K562 (cell line): Measurements from ENCODE around the gene MMGT1. TPM values are rescaled to one million over a fixed set of nuclear protein-coding genes. Genes with fewer than 3 reads are reported as not detected.

Experiments used
- ARNT ChIP-seq, 2 experiments: fragments of 450-650 bp; IDR thresholded peaks; 2 replicates each; pipeline ENCODE4 v1.6.1; 2016; ENCODE audit warnings: mild to moderate bottlenecking in 1 of 2
- ATF3 ChIP-seq, 2 experiments: fragments of 450-650 bp in 1 of 2; sonication (generic) in 1 of 2; formaldehyde crosslinking in 1 of 2; IDR thresholded peaks in 1 of 2; conservative IDR thresholded peaks in 1 of 2; 2 replicates each; pipeline versions ENCODE4 v1.6.1 to v1.8.1; 2016 to 2023; ENCODE audit warnings: mild to moderate bottlenecking in 2 of 2, moderate library complexity in 2 of 2, inconsistent platforms in 1 of 2, missing genetic modification reagents in 1 of 2
- CBX1 ChIP-seq: sonication (generic); IDR thresholded peaks from 2 replicates; pipeline ENCODE4 v1.6.1; 2016; ENCODE audit warnings: antibody characterized with exemption, low read depth, mild to moderate bottlenecking
- CC2D1A ChIP-seq: fragments of 450-650 bp; IDR thresholded peaks from 2 replicates; pipeline ENCODE4 v1.6.1; 2017; ENCODE audit warnings: mild to moderate bottlenecking
- DMBX1 ChIP-seq: fragments of 250-450 bp; sonication (Bioruptor Pico); IDR thresholded peaks from 2 replicates; pipeline ENCODE4 v1.8.0; 2022; ENCODE audit warnings: inconsistent platforms, mild to moderate bottlenecking, moderate library complexity, borderline replicate concordance
- EP300 ChIP-seq: IDR thresholded peaks from 2 replicates; pipeline ENCODE4 v1.6.1; 2012; ENCODE audit warnings: low read length, improper control_type of control experiment
- HDAC1 ChIP-seq, 2 experiments: fragments of 450-650 bp; IDR thresholded peaks; 2 replicates each; pipeline ENCODE4 v1.6.1; 2016 to 2017; ENCODE audit warnings: inconsistent platforms in 1 of 2, mild to moderate bottlenecking in 1 of 2, moderate library complexity in 1 of 2
- ILK ChIP-seq: fragments of 450-650 bp; IDR thresholded peaks from 2 replicates; pipeline ENCODE4 v1.6.1; 2016; ENCODE audit warnings: missing genetic modification characterization, low read depth, mild to moderate bottlenecking, missing compliant biosample characterization, moderate library complexity, borderline replicate concordance
- KLF1 ChIP-seq: fragments of 450-650 bp; IDR thresholded peaks from 2 replicates; pipeline ENCODE4 v1.6.1; 2016; ENCODE audit warnings: missing genetic modification characterization, missing compliant biosample characterization
- LEF1 ChIP-seq: fragments of 450-650 bp; IDR thresholded peaks from 2 replicates; pipeline ENCODE4 v1.6.1; 2016; ENCODE audit warnings: mild to moderate bottlenecking
- MAFF ChIP-seq: IDR thresholded peaks from 2 replicates; pipeline ENCODE4 v1.6.1; 2012; ENCODE audit warnings: low read length, improper control_type of control experiment
- MTA1 ChIP-seq: fragments of 450-650 bp; IDR thresholded peaks from 2 replicates; pipeline ENCODE4 v1.6.1; 2017; ENCODE audit warnings: borderline replicate concordance
- NCOA1 ChIP-seq: fragments of 450-650 bp; IDR thresholded peaks from 2 replicates; pipeline ENCODE4 v1.6.1; 2016; ENCODE audit warnings: low read depth
- NCOA4 ChIP-seq: fragments of 450-650 bp; IDR thresholded peaks from 2 replicates; pipeline ENCODE4 v1.6.1; 2018; ENCODE audit warnings: mild to moderate bottlenecking; ENCODE audit not compliant: partially characterized antibody
- POLR2AphosphoS5 ChIP-seq: IDR thresholded peaks from 2 replicates; pipeline ENCODE4 v1.6.1; 2011; ENCODE audit warnings: mild to moderate bottlenecking, low read depth, low read length, moderate library complexity; ENCODE audit not compliant: control insufficient read depth, insufficient read depth
- RFX7 ChIP-seq: fragments of 250-450 bp; sonication (Bioruptor Pico); IDR thresholded peaks from 2 replicates; pipeline ENCODE4 v1.5.1; 2021; ENCODE audit warnings: mild to moderate bottlenecking
- SUPT5H ChIP-seq: fragments of 450-650 bp; IDR thresholded peaks from 2 replicates; pipeline ENCODE4 v1.6.1; 2016
- TBL1XR1 ChIP-seq, 2 experiments: IDR thresholded peaks; 2 replicates each; pipeline ENCODE4 v1.6.1; 2012; ENCODE audit warnings: improper control_type of control experiment in 2 of 2, low read length in 2 of 2, mild to moderate bottlenecking in 1 of 2
- TRIM24 ChIP-seq, 2 experiments: fragments of 450-650 bp; IDR thresholded peaks; 2 replicates each; pipeline ENCODE4 v1.6.1; 2016
- ZBED1 ChIP-seq: IDR thresholded peaks from 2 replicates; pipeline ENCODE4 v1.6.1; 2014
- ZC3H4 ChIP-seq: sonication (generic); formaldehyde crosslinking; IDR thresholded peaks from 2 replicates; pipeline ENCODE4 v1.9.0; 2021; ENCODE audit warnings: missing genetic modification reagents, borderline replicate concordance
- ZKSCAN8 ChIP-seq: fragments of 200-800 bp; sonication (Bioruptor generic); IDR thresholded peaks from 2 replicates; pipeline ENCODE4 v1.6.1; 2016; ENCODE audit warnings: missing genetic modification characterization, missing compliant biosample characterization
- polyA plus RNA-seq, 8 experiments: library from polyadenylated mRNA; depleted of rRNA in 4 of 8; stranded (reverse) in 5 of 8; unstranded in 3 of 8; fragments of >200 nt; fragmentation: Nextera tagmentation in 2 of 8; fragmentation: Illumina TruSeq in 1 of 8; extraction: Ambion mirVana in 2 of 8; extraction: Trizol in 1 of 8; gene quantifications; 2 replicates each; pipeline versions ENCODE4 v1.2.1 to v1.2.3, GENCODE V29; 2011 to 2014; ENCODE audit warnings: inconsistent platforms in 1 of 8, missing spikeins in 1 of 8
- total RNA-seq, 7 experiments: library from RNA; depleted of rRNA in 6 of 7; stranded (reverse); fragments of >200 nt in 6 of 7; fragmentation: Illumina TruSeq in 2 of 7; extraction: Trizol in 2 of 7; gene quantifications; 2 replicates each; pipeline versions ENCODE4 v1.2.1 to v1.2.3, GENCODE V29; 2011 to 2021; ENCODE audit warnings: low replicate concordance in 1 of 7
- TF ChIP-seq, protein P1 (sequence below), 2 experiments: fragments of 250-450 bp in 1 of 2; fragments of 450-650 bp in 1 of 2; sonication (Bioruptor Pico) in 1 of 2; IDR thresholded peaks; 2 replicates each; pipeline versions ENCODE4 v1.6.1 to v1.8.0; 2016 to 2021; ENCODE audit warnings: mild to moderate bottlenecking in 2 of 2, moderate library complexity in 2 of 2, missing compliant biosample characterization in 1 of 2, missing genetic modification characterization in 1 of 2
- TF ChIP-seq, protein P2 (sequence below): fragments of 450-650 bp; formaldehyde crosslinking; IDR thresholded peaks from 2 replicates; pipeline ENCODE4 v1.4.0; 2020; ENCODE audit warnings: mild to moderate bottlenecking, moderate library complexity

MMGT1 gene
- total and polyA plus RNA-seq, 9 of the 15 experiments (the other 6 are each of a cell fraction or from before 2014, with no cell fraction given): 11.3 to 25.4 (median 22.5) TPM

DNA sequence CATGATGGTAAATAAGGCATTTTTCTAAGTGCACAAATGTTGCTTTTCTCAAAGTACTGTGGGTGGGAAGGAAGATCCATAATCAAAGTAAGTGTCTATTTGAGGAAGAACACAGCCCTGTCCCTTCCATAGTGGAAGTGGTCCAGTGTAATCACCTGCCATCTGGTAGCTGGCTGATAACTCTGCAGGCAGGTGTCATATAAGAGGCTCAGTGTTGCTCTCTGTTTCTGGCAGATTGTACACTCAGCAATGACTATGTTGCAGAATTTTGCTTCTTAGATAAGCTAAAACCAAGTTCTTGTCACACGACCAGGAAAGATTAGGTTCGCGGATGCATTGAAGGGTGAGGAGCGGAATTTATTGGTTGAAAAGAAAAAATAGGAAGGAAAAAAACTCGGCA is 59.4 kb downstream of the MMGT1 start (continued):
- TF ChIP-seq NCOA1 (peak; percentile 63; the same call in 1 of the 2 replicates), ZBED1 (peak; percentile 85; the same call in 1 of the 2 replicates), HDAC1 (IDR thresholded peaks at IDR 0.05) (peak in 1 of 2 experiments; percentile 72; a peak in 2 of 4 replicates), SUPT5H (no peak), MAFF (peak; percentile 31; the same call in 1 of the 2 replicates), CBX1 (no peak), ARNT (IDR thresholded peaks at IDR 0.05) (peak; percentile 58 to 80; a peak in 2 of 4 replicates), DMBX1 (CRISPR knock-in tag) (peak; percentile 81), KLF1 (tag) (no peak), RFX7 (CRISPR knock-in tag) (no peak), TBL1XR1 (IDR thresholded peaks at IDR 0.05; ENCODE audit: low read length in 2 of 2) (peak in 1 of 2 experiments; percentile 54; a peak in 1 of 4 replicates), CC2D1A (peak; percentile 90; the same call in 1 of the 2 replicates), TRIM24 (IDR thresholded peaks at IDR 0.05) (peak; percentile 96 to 97), MTA1 (peak; percentile 79), ATF3 (IDR thresholded peaks at IDR 0.05) (peak; percentile 34; the same call in 1 of the 2 replicates), ATF3 (CRISPR knock-in tag; conservative IDR thresholded peaks at IDR 0.05) (no peak), NCOA4 (no peak), EP300 (peak; percentile 90), ILK (no peak), ZC3H4 (no peak), POLR2AphosphoS5 (peak; percentile 98), ZKSCAN8 (peak; percentile 72), LEF1 (peak; percentile 67)
- TF ChIP-seq, protein P1, sequence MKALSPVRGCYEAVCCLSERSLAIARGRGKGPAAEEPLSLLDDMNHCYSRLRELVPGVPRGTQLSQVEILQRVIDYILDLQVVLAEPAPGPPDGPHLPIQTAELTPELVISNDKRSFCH (CRISPR knock-in tag; IDR thresholded peaks at IDR 0.05): no peak
- TF ChIP-seq, protein P1 (tag; IDR thresholded peaks at IDR 0.05): peak; percentile 63; the same call in 1 of the 2 replicates
- TF ChIP-seq, protein P2, sequence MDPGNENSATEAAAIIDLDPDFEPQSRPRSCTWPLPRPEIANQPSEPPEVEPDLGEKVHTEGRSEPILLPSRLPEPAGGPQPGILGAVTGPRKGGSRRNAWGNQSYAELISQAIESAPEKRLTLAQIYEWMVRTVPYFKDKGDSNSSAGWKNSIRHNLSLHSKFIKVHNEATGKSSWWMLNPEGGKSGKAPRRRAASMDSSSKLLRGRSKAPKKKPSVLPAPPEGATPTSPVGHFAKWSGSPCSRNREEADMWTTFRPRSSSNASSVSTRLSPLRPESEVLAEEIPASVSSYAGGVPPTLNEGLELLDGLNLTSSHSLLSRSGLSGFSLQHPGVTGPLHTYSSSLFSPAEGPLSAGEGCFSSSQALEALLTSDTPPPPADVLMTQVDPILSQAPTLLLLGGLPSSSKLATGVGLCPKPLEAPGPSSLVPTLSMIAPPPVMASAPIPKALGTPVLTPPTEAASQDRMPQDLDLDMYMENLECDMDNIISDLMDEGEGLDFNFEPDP (CRISPR knock-in tag): no peak
